Keratinocyte (primary cell): Measurements from ENCODE around the gene TYW1.
"Not testable (repeated sequence)": the region's sequence is repeated elsewhere in the genome, so short reads cannot be mapped to it uniquely, and the experiment has no call there.

Experiments used
- CTCF ChIP-seq, 3 experiments: IDR thresholded peaks in 1 of 3; conservative IDR thresholded peaks in 1 of 3; optimal IDR thresholded peaks in 1 of 3; 2 replicates in 2 of 3; 3 replicates in 1 of 3; pipeline versions ENCODE3 to v1.5.1; 2011; ENCODE audit warnings: low read length in 3 of 3, mild to moderate bottlenecking in 3 of 3, moderate library complexity in 2 of 3, control low read depth in 1 of 3, inconsistent platforms in 1 of 3; ENCODE audit not compliant: insufficient read depth in 2 of 3; ENCODE audit errors: extremely low read depth in 1 of 3
- EZH2 ChIP-seq: IDR thresholded peaks from one replicate; pipeline ENCODE4 v1.6.1; 2012; ENCODE audit warnings: inconsistent platforms, mild to moderate bottlenecking, low read length, moderate library complexity

GRCh38 chr7:67213038-67213437 lies 216.4 kb downstream of the TYW1 start:
- TF ChIP-seq CTCF (optimal IDR thresholded peaks at IDR 0.05 in 1 of 3, IDR thresholded peaks at IDR 0.05 in 1 of 3, conservative IDR thresholded peaks at IDR 0.05 in 1 of 3; ENCODE audit: extremely low read depth in 1 of 3, insufficient read depth in 2 of 3, low read length in 3 of 3); EZH2: not testable (repeated sequence)
